GM19351 (cell line): Measurements from ENCODE around the gene ANKDD1A.

Source experiments
- ATAC-seq: cut with Tn5 transposase; IDR thresholded peaks from one replicate; pipeline ENCODE4 v1.9.1; 2021; ENCODE audit warnings: mild to moderate bottlenecking, moderate library complexity; ENCODE audit not compliant: unreplicated experiment

ANKDD1A gene

GRCh38 chr15:64921711-64922110 is 10.0 kb downstream of the ANKDD1A start:
- ATAC-seq, result no peak

- no peak for ATAC-seq
Measured at GRCh38 chr15:64923546-64923945, 11.8 kb downstream of the ANKDD1A start.

- ATAC-seq, result no peak
Measured at GRCh38 chr15:64925335-64926330, 13.9 kb downstream of the ANKDD1A start.

GRCh38 chr15:64926661-64927060 is 15.0 kb downstream of the ANKDD1A start:
- no peak for ATAC-seq

- no peak for ATAC-seq
Measured at GRCh38 chr15:64928626-64929220, 17.0 kb downstream of the ANKDD1A start.

GRCh38 chr15:64930019-64930652 is 18.4 kb downstream of the ANKDD1A start:
- peak; percentile 70 for ATAC-seq

GRCh38 chr15:64930778-64931371 is 19.2 kb downstream of the ANKDD1A start:
- ATAC-seq, result no peak

- ATAC-seq, result no peak
Measured at GRCh38 chr15:64931381-64931780, 19.7 kb downstream of the ANKDD1A start.

GRCh38 chr15:64934023-64934422 is 22.3 kb downstream of the ANKDD1A start:
- no peak for ATAC-seq

GRCh38 chr15:64938192-64938591 is 26.5 kb downstream of the ANKDD1A start:
- no peak for ATAC-seq

- no peak for ATAC-seq
Measured at GRCh38 chr15:64942356-64942755, 30.7 kb downstream of the ANKDD1A start.

- no peak for ATAC-seq
Measured at GRCh38 chr15:64943512-64944225, 32.0 kb downstream of the ANKDD1A start.

GRCh38 chr15:64944961-64945360 is 33.3 kb downstream of the ANKDD1A start:
- ATAC-seq, result no peak

- no peak for ATAC-seq
Measured at GRCh38 chr15:64947211-64947610, 35.5 kb downstream of the ANKDD1A start.

- no peak for ATAC-seq
Measured at GRCh38 chr15:64948916-64949315, 37.2 kb downstream of the ANKDD1A start.

- no peak for ATAC-seq
Measured at GRCh38 chr15:64949383-64950186, 37.9 kb downstream of the ANKDD1A start.

GRCh38 chr15:64950888-64951287 is 39.2 kb downstream of the ANKDD1A start:
- no peak for ATAC-seq

GRCh38 chr15:64951777-64952418 is 40.2 kb downstream of the ANKDD1A start:
- ATAC-seq, result no peak

- ATAC-seq, result no peak
Measured at GRCh38 chr15:64954395-64954794, 42.7 kb downstream of the ANKDD1A start.
